Stimulated activated CD4-positive, alpha-beta T cell treated with anti-CD3 and anti-CD28 coated beads, Interleukin-15, amount 100 ng/mL, for 48 hours (primary cell): ENCODE data around the gene TEX29.

Experiments
- DNase-seq, 2 donors: peaks; one replicate each; pipeline ENCODE4 v3.0.0-alpha.2; 2020; ENCODE audit warnings: low read depth in 2 of 2

The TEX29 gene

DNA sequence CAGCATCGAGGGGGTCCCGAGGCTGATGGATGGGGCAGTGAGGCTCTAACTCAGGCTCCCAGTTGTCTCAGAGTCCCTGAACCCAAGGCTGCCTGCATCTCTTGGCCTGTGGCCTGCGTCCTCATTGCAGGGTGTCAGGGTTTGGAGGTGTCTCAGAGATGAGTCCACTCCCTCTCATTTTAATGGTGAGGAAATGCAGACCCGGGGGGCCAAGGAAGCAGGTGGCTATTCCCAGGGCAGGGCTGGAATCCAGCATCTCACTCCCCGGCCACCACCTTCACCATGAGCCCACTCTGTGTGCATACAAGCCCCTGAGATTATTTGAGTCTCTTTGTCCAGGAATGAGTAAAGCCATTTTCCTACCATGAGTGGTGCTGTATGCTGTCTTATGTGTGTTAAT is 21.4 kb downstream of the TEX29 start:
- no peak for DNase-seq

DNA sequence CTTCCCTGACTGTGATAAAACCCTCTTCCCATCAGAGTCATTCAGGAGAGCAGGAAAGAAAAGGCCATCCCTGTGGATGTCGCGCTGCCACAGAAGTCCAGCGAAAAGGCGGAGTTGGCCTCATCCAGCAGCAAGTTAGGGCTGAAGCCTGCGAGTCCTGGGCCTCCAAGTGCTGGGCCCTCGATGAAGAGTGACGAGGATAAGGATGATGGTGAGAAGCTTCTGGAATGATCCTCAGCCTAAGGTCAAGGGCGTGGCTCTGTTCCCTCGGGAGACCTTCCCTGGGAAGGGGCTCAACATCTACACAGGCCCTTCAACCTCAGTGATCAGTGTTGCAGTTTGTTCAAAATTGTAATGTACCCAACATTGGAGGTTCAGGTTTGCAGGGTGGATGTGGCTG is 22.3 kb downstream of the TEX29 start:
- DNase-seq, result no peak

DNA sequence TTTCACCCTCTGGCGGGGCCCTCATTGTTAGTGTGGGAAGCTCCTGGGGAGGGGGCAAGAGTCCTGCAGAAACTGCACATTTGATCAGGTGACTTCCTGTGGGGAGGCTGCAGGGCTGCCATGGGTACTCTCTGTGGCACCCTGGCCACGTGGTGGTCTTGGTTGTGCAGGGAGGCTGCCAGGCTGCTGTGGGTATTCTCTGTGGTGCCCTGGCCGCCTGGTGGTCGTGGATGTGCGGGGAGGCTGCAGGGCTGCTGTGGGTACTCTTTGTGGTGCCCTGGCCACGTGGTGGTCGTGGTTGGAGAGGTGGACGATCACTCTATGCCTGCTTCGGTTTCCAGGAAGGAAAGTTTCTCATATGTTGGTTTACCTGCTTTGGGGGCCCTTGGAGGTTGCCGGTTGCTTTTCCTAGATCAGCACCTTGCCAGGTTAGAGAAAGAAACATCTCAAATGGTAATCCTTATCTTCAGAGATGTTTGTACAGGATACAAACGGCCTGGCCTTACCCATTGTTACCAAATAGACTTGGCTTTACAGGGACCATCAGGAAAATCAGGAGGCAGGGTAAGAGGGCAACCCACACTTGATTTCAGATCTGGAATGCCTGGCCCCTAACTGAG is 22.9 kb downstream of the TEX29 start:
- no peak for DNase-seq

DNA sequence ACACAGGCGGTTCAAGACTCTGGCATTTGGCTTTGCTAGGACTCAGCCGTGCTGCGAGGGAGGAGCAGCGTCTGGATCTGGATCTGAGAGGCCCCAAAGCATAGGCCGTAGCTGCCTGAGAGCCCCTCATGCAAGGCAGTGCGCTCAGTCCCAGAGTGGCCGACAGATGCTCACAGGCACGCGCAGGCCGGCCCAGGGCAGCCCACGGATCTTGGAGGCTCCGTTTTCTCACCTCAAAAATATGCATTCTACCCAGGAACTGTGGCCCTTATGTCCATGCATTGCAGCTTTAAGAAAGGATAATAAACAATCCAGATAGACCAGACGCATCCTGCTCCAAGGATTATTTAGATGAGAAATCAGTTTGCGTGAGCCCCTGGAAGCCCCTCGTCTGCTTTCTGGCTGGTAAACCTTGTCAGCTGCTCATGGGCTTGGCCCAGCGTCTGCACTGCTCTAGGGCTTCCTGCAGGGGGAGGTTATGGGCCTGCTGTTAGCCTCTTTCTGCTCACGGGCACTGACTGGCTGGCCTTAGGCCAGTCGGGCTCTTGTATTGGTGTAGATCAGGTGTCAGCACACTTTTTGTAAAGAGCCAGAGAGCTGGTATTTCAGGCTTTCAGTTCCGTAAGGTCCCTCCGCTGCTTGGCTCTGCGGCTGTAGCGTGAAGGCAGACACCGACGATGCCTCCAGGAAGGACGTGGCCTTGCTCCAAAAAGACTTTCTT is 24.2 kb downstream of the TEX29 start:
- DNase-seq, result no peak

DNA sequence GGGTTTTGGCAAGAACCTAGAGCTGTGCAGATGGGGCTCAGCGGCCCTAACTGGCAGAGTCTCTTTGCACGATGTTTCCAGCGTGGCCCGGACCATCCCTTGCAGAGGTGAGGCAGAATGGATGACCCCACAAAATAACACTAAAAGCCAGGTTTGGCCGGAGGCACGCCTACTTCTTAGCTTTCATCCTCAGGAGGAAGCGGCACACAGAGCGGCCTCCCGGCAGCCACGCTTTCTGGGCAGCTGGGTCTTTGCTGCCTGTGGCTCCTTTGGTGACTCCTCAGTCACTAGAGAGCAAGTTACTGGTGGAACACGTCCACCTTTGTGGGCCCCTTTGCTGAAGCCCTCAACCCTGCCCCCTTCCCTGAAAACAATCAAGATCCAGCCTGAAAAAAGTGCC is 25.2 kb downstream of the TEX29 start:
- DNase-seq, result no peak

DNA sequence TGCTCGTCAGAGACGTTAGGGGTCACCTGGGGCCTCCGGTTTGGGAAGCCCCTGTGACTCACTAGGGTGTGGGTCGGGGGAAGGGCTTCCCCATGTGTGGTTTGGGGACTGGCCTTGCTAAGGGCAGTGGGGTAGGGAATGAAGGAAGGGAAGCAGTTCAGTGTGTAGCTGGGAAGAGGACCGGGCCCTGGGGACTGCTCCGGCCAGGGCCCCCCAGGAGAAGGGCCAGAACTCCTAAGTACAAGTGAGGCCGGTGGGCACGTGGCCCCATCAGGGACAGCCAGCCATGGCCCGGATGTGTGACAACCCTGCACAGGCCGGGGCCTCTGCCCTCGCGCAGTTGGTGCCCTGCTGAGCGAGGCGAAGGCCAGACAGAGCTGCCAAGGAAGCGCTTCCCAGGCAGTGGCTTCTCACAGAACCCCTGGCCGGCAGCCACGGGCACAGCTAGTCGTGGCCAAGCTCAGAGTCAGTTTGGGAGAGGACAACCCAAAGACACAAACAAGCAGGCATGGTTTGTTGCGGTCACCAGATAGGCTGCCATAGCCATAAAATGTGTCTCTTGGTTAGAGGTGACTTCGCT is 25.7 kb downstream of the TEX29 start:
- no peak for DNase-seq

DNA sequence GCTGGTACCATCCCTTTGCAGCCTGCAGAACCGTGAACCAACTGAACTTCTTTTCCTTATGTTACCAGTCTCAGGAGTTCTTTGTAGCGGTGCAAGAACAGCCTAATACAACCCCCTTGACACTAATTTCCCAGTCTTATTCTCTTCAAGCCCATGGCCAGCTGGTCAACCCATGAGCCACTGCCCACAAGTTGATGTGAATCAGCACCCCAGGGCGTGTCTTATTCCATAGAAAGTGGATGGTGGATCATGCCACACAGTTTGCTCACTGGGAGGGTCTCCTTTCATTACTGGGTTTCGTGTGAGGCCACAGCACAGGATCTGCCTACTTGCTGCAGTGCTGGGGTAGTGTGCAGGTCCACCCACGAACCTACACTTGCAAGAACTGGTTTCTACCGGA is 27.0 kb downstream of the TEX29 start:
- no peak for DNase-seq

DNA sequence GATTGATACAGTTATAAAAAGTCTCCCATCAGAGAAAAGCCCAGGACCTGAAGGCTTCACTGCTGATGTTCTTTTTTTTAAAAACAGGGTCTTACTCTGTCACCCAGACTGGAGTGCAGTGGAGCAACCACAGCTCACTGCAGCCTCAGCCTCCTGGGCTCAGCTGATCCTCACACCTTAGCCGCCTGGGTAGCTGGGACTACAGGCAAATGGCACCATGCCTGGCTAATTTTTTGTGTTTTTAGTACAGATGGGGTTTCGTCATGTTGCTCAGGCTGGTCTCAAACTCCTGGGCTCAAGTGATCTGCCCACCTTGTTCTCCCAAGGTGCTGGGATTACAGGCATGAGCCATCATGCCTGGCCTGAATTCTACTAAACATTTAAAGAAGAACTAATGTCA is 33.1 kb downstream of the TEX29 start:
- no peak for DNase-seq

DNA sequence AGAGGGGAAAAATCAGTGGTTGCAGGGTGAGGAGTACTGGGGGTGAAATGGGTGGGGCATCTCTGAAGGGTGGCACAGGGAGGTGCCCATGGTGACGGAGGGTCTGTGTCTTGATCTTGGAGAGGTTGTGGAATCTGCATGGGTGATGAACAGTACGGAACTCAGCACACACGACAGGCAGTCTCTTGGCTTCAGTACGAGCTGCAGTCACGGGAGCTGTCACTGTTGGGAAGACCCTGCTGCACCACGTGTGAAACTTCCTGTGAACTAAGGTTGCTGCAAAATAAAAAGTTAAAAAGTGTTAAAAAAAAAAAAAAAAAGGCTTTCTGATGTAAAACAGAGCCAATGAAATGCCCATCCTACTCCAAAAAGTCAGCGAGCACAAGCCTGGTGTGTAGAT is 34.3 kb downstream of the TEX29 start:
- DNase-seq, result no peak

DNA sequence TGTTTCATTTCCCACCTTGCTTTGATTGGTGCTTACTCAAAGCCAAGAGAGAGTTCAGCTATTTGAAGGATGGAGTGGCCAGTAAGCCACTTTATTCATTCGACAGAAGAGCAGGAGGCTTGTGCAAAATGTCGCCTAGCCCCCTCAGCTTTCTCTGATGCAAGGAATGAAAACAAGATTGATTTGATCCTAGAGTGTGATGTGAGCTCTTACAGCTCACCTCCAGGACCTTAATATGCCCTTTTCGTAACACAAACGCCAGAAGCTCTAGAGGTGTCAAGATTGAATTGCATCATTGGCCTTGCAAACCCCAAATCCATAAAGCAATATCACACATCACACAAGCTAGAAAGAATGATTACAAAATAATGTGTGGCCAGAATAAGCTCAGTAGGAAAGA is 36.4 kb downstream of the TEX29 start:
- DNase-seq, result no peak

DNA sequence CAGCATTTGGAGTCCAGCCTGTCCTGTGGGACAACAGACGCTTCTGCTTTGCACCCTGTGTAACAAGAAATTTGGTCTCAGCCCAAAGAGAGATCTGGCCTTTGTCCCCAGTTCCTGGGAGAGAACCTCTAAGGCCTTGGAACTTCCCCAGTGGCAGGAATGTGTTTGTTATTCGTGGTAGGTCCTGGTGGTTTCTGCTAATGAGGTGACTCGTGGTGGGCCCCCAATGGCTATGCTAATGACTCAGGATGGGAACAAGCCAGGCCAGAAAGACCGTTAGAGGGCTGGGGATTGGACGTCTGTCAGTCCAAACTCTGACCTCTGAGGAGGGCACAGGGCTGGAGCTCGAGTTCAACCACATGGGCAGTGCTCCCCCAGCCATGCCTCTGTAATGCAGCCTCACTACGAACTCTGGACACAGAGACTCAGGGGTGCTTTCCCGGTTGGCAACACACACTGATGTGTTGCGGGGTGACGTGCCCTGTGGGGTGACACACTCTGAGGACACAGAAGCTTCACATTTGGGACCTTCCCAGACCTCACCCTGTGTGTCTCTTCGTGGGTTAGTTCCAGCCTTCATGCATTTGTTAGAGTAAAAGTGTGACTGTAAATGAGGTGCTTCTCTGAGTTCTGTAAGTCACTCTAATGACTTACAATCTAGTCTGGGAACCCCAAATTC is 38.9 kb downstream of the TEX29 start:
- no peak for DNase-seq

DNA sequence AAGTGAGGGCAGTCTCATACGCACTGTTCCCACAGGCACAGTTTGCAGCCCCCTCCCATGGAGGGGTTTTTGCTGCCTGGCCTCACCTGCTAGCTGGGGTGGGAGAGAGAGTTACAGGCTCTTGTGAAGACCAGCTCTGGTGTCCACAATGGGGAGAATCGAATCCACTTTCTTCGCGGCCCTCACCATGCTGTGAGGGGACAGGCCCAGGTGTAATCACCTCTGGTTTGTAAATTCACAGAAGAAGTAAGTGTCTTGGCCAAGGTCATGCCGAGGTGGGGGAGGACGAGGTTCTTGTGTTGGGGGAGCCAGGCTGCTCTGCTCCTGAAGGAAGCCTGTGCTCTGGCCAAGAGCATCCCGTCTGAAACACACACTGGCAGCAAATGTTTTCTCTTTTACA is 39.5 kb downstream of the TEX29 start:
- no peak for DNase-seq

DNA sequence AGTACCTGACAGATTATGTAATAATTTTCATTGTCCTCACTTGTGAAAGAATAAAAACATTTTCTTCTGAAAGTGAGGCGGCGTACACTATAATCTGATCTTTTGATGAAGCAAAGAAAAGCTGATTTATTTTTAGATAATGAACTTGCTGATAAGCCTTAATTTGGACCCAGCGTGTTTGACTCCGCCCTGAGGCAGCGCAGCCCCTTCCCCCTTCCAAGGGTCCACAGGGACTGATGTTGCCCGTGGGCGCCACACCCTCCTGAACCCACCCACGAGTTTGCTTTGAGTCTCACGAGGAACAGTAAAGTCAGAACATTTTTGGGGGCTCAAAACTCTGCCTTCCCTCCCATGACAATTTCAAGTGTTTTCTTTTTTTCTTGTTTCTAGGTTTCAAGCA is 40.0 kb downstream of the TEX29 start:
- no peak for DNase-seq

DNA sequence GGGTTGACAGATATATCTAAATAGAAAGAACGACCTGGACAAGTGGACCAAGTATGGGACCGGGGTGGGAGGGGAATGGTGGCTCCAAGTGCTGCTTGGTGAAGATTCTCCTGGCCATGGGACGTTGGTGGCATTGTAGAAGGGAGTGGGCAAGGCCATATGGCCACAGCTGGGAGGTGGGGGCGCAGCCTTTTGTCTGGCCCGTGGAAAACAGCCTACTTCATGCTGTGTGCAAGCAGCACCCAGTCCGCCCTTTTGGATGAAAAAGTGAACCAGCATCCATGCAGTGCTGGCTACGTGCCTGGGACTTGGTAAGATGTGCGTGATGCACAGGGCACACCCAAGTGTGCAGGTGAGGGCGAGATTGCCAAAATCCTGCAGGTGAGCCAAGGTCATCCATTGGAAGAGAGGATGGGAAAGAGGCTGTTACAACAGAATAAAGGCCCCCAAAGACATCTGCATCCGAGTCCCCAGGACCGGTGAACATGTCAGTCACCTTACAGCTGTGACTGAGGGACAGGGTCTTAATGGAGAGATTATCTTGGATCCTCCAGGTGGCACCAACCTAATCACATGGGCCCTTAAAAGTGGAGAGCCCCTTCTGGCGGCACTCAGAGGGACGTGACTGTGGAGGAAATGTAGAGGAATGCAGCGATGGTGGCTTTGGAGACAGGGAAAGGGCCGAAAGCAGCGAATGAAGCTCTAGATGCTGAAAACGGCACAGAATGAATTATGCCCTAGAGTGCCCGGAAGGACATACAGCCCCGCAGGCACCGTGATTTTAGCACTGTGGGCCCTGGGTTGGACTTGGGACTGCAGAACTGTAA is 40.8 kb downstream of the TEX29 start:
- DNase-seq, result no peak

DNA sequence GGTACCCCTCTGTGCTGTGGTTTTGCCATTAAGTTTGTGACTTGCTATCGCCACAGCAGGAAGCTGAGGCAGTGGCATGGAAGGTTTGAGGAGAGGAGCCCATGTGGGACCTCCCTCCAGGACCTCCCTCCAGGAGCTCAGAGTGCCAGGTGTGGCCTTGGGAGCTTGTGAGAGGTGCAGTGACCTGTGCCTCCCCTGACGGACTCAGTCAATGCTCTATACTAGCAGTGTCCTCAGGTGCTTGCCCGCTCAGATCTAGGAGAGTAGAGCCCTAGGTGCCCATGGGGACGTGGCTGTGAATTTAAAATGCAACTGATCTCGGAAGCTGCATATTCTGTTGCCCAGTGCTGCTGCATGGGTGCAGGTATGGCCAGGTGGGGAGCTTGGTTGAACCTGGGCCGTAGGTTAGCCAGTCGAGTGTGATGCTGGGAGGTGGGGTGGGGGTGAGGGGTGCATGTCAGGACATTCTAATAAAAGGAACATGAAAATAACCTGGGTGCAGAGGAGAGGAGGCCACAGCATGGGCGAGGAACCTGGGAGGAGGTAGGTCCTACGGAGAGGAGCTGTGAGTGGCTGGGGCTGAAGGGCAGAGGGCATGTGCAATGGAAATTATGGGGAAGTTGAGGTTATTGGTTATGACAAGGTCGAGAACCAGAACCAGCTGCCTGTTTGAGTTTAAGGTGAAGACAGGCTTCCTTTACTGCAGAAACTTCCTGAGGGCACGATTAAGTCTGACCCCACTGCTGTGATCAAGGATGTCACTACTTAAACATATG is 41.6 kb downstream of the TEX29 start:
- no peak for DNase-seq

DNA sequence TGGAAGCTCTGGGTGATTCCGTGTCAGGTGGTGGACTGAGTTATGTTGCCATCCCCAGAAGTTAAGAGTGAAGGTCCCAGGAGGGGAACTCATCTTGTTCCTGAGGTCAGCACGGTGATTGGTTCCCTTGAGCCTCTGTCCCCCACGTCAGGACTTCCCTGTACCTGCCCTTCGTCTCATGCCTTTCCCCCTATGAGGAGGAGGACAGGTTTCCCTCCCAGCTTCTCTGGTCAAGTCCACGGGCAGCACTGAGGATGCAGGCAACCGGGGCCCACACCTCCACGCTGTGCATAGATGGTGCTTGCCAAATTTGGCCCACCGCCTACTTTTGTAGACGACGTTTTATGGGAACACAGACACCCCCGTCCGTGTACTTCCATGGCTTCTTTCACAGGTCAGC is 42.7 kb downstream of the TEX29 start:
- no peak for DNase-seq

DNA sequence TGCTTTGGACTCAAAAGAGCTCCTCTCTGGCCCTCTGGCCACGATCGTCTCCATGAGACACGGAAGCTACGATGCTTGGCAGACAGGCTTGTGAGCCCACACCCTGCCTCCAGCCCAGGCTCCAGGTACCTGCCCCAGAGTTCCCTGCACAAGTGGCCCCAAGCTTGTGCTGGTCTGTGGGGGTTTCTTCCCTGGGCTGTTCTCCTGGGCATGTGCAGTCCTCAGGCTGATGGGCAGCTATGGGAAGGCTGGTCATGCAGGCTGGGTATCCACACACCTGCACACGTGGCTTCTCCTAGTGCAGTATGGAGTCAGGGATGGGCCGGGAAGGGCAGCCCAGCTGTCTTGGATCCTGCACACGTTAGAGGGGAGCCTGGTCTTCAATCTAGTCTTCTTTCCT is 43.1 kb downstream of the TEX29 start:
- no peak for DNase-seq

DNA sequence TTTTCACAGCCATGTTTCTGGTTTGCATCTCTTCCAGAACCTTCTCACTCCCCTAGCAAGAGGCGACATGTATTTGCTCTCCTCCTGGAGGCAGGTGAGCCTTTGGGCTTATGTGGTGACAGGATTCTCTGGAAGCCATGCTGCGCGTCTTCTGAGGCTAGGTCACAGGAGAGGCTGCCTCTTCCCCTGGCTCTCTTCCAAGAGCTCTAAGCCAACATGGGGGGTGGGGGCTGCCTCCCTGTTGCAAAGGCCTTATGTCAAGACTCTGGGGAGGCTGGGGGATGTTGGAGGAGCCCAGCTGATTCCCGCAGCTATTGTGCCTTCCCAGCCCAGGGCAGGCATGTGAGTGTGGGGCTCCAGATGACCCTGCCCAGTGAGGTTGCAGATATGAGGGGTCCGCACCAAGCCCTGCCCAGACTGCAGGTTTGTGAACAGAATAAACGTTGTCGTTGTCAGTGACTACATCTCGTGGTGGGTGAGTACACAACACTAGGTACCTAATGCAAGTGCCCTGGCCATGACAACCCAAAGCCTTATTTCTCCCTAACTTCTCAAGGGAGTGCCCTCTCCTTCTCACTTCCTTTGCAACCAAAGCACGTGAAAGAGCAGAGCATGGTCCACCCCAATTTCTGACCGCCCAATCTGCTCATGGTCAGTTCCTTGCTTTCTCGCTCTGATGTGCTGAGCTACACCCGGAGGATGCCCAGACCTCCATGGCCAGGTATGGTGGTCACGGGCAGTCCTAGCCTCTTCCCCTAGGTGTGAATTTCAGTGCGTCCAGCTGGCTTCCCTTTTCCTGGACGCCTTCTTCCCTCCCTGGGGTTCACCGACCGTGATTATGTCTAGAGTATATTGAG is 44.9 kb downstream of the TEX29 start:
- no peak for DNase-seq

DNA sequence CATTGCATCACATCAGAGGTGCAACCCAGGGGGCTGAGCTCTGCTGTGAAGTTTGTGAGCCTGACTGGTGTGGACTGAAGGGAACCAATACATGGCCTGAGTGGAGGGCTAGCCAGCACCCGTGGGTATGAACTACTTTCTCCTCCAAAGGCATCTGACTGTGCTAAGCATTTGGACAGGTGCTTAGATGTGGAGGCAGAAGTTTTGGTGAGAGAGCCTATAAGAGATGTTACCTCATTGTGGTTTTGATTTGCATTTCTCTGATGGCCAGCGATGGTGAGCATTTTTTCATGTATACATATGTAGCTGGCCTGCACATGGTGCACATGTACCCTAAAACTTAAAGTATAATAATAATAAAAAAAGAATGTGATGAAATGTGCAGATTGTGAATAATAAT is 46.9 kb downstream of the TEX29 start:
- no peak for DNase-seq

DNA sequence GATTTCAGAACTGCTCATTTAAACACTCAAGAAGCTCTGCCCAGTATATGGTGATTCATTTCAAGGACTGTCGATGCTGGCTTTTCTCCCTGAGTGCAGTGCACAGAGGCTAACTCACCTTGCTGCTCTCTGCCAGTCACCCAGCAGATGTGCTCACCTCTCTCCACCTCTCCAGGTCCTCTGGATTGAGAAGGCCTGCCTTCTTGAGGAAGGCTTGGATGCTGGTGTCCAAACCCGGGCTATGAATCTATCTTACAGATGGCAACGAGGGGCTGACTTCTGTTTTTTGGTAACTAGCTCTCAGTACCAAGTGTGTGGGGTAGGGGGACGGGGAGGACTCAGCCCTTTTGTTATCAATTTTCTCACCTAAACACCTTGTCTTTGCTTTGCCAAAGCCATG is 47.6 kb downstream of the TEX29 start:
- no peak for DNase-seq
